PC-9 (cell line): Measurements from ENCODE around the gene BACH2. TPM values are rescaled to one million over a fixed set of nuclear protein-coding genes. Genes with fewer than 3 reads are reported as not detected.

ENCODE experiments used
- BruUV-seq: library from RNA; stranded (reverse); fragments of 400-500 nt; replicated peaks from 2 replicates; lab custom pipeline; 2021; lab: Mats Ljungman, UMichigan
- CTCF ChIA-PET: fragments of 300-600 bp; sonication (Branson Sonifier 250); formaldehyde crosslinking; loops from one replicate; lab custom pipeline; 2022; ENCODE audit warnings: antibody characterized with exemption; lab: Charles Lee
- POLR2A ChIA-PET: fragments of 300-600 bp; sonication (Branson Sonifier 250); formaldehyde crosslinking; loops from one replicate; lab custom pipeline; 2022; ENCODE audit warnings: antibody characterized with exemption; ENCODE audit not compliant: unreplicated experiment; lab: Charles Lee
- DNase-seq, 2 experiments: peaks; one replicate each; pipeline versions ENCODE4 v3.0.0 to v3.0.0-alpha.2; 2015 to 2022; ENCODE audit warnings: mixed read lengths in 1 of 2
- H2AFZ ChIP-seq: fragments of 200-600 bp; sonication (generic); 2 replicates; pipeline ENCODE4 v1.8.1; 2017; ENCODE audit warnings: antibody characterized with exemption
- H3F3A ChIP-seq: fragments of 200-600 bp; sonication (generic); 2 replicates; pipeline ENCODE4 v1.8.1; 2017; ENCODE audit warnings: antibody characterized with exemption, mild to moderate bottlenecking, low read depth; ENCODE audit not compliant: insufficient read depth
- H3K27ac ChIP-seq: fragments of 200-600 bp; sonication (generic); 2 replicates; pipeline ENCODE4 v1.6.1; 2016; ENCODE audit warnings: mixed run types
- H3K27me3 ChIP-seq: fragments of 200-600 bp; sonication (generic); 2 replicates; pipeline ENCODE4 v1.6.1; 2016; ENCODE audit warnings: low read depth, mixed run types; ENCODE audit not compliant: insufficient read depth
- H3K36me3 ChIP-seq: fragments of 200-600 bp; sonication (generic); 2 replicates; pipeline ENCODE4 v1.6.1; 2016; ENCODE audit warnings: low read depth, mixed run types
- H3K4me1 ChIP-seq: fragments of 200-600 bp; sonication (generic); replicated peaks from 2 replicates; pipeline ENCODE4 v1.6.1; 2016; ENCODE audit warnings: mixed run types; ENCODE audit not compliant: insufficient read depth
- H3K4me2 ChIP-seq: fragments of 200-600 bp; sonication (generic); 2 replicates; pipeline ENCODE4 v1.6.1; 2017; ENCODE audit warnings: mixed run types
- H3K4me3 ChIP-seq: fragments of 200-600 bp; sonication (generic); 2 replicates; pipeline ENCODE4 v1.6.1; 2016; ENCODE audit warnings: mixed run types
- H3K79me2 ChIP-seq: fragments of 200-600 bp; sonication (generic); 2 replicates; pipeline ENCODE4 v1.6.1; 2017; ENCODE audit warnings: low read depth, mixed run types
- H3K9me2 ChIP-seq: fragments of 200-600 bp; sonication (generic); 2 replicates; pipeline ENCODE4 v1.8.1; 2017; ENCODE audit warnings: mild to moderate bottlenecking; ENCODE audit not compliant: insufficient read depth
- H3K9me3 ChIP-seq: fragments of 200-600 bp; sonication (generic); 2 replicates; pipeline ENCODE4 v1.8.1; 2016; ENCODE audit warnings: low read depth; ENCODE audit not compliant: insufficient read depth
- H4K20me1 ChIP-seq: fragments of 200-600 bp; sonication (generic); 2 replicates; pipeline ENCODE4 v1.8.1; 2017; ENCODE audit not compliant: insufficient read depth
- CTCF ChIP-seq: fragments of 200-600 bp; sonication (generic); conservative IDR thresholded peaks from 2 replicates; pipeline ENCODE4 v1.6.1; 2017; ENCODE audit warnings: mixed run types, antibody characterized with exemption, mild to moderate bottlenecking, moderate library complexity
- EZH2 ChIP-seq: fragments of 200-600 bp; sonication (generic); IDR thresholded peaks from 2 replicates; pipeline ENCODE4 v1.8.0; 2017; ENCODE audit warnings: antibody characterized with exemption, low read depth
- intact Hi-C: fragments of 100-400 bp; cut with micrococcal nuclease; formaldehyde crosslinking; loops from one replicate; pipeline ENCODE4 v1.10.0; 2022; ENCODE audit not compliant: unreplicated experiment
- total RNA-seq: library from RNA; stranded (reverse); gene quantifications from 2 replicates; pipeline ENCODE4 v1.2.3, GENCODE V29; 2021

The BACH2 gene
- total RNA-seq, 1 experiment from 2014 or later: 2.3 TPM

- ChIA-PET POLR2A (no interaction called here), CTCF (no interaction called here)
- no peak overlapping the region for H3K4me2 ChIP-seq
These were observed 27.1 kb upstream of the BACH2 start for GRCh38 chr6:90323706-90324105.

GRCh38 chr6:90322976-90323474, 26.4 kb upstream of the BACH2 start:
- ChIA-PET CTCF (no interaction called here), POLR2A (no interaction called here)
- Histone ChIP-seq H3K27me3 (no peaks in the 10 kb centered on the region), H3K4me3 (no peak overlapping the region), H3K9me3 (no peaks in the 10 kb centered on the region), H2AFZ (no peak overlapping the region), H3K9me2 (no peaks in the 10 kb centered on the region), H3K4me2 (no peak overlapping the region), H3K27ac (no peak overlapping the region), H3K79me2 (no peaks in the 10 kb centered on the region), H3K36me3 (no peaks in the 10 kb centered on the region), H4K20me1 (no peaks in the 10 kb centered on the region), H3F3A (no peaks in the 10 kb centered on the region), H3K4me1 (no peaks in the 10 kb centered on the region)
- TF ChIP-seq EZH2 (no peak), CTCF (no peak)
- DNase-seq: no peak
- intact Hi-C loops: no loop called here
- no TSS peak for BruUV-seq

More at GRCh38 chr6:90323706-90324105, 27.1 kb upstream of the BACH2 start:
- intact Hi-C loops: no loop called here
- no peak for DNase-seq
- Histone ChIP-seq H3K36me3 (no peaks in the 10 kb centered on the region), H3K4me1 (no peaks in the 10 kb centered on the region), H3K4me3 (no peak overlapping the region), H3F3A (no peaks in the 10 kb centered on the region), H3K79me2 (no peaks in the 10 kb centered on the region), H4K20me1 (no peaks in the 10 kb centered on the region), H3K27ac (no peak overlapping the region), H2AFZ (no peak overlapping the region), H3K9me3 (no peaks in the 10 kb centered on the region), H3K9me2 (no peaks in the 10 kb centered on the region), H3K27me3 (no peaks in the 10 kb centered on the region)
- no TSS peak for BruUV-seq
- TF ChIP-seq EZH2 (no peak), CTCF (no peak)

GRCh38 chr6:90319979-90320685, 23.5 kb upstream of the BACH2 start:
- Histone ChIP-seq H2AFZ (no peak overlapping the region), H3K79me2 (no peaks in the 10 kb centered on the region), H3K4me1 (no peaks in the 10 kb centered on the region), H3F3A (no peaks in the 10 kb centered on the region), H3K4me3 (no peak overlapping the region), H4K20me1 (no peaks in the 10 kb centered on the region), H3K9me2 (no peaks in the 10 kb centered on the region), H3K27me3 (no peaks in the 10 kb centered on the region), H3K9me3 (no peaks in the 10 kb centered on the region), H3K27ac (no peak overlapping the region), H3K36me3 (no peaks in the 10 kb centered on the region), H3K4me2 (no peak overlapping the region)
- intact Hi-C loops: no loop called here
- ChIA-PET CTCF (no interaction called here), POLR2A (no interaction called here)
- TF ChIP-seq CTCF (no peak), EZH2 (no peak)
- no peak for DNase-seq
- no TSS peak for BruUV-seq
